Measurements from ENCODE around the gene KIFC1. TPM values are rescaled to one million over a fixed set of nuclear protein-coding genes. Genes with fewer than 3 reads are reported as not detected.
"Not testable (repeated sequence)": the region's sequence is repeated elsewhere in the genome, so short reads cannot be mapped to it uniquely, and the experiment has no call there.

The KIFC1 gene
- total and polyA plus RNA-seq, 9 of the 15 experiments (the other 6 are each of a cell fraction or from before 2014, with no cell fraction given), result 1.3 to 95.2 (median 76.9) TPM

DNA sequence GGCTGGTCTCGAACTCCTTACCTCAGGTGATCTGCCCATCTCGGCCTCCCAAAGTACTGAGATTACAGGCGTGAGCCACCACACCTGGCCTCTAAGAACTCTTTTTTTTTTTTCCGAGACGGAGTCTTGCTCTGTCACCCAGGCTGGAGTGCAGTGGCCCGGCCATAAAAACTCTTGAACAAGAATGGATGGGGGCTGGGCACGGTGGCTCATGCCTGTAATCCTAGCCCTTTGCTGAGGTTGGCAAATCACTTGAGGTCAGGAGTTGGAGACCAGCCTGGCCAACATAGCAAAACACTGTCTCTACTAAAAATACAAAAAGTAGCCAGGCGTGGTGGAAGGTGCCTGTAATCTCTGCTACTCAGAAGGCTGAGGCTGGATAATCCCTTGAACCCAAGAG is 19.7 kb upstream of the KIFC1 start:
- ATAC-seq; H3K27ac ChIP-seq (ENCODE audit: extremely low read depth, low read depth, low read length); H3K79me2 ChIP-seq (ENCODE audit: control insufficient read depth, insufficient read depth, low read length); H3K9me1 ChIP-seq (ENCODE audit: control insufficient read depth, insufficient read depth, low read length); DNase-seq (ENCODE audit: extremely low read depth in 1 of 4, low spot score in 3 of 4); CTCF ChIA-PET (ENCODE audit: low intra/inter-chr PET ratio); FAIRE-seq; H3K9ac ChIP-seq (ENCODE audit: insufficient read depth in 1 of 2, low read depth in 2 of 2, low read length in 2 of 2); H4K20me1 ChIP-seq (replicated peaks; ENCODE audit: control insufficient read depth, insufficient read depth, low read length); BruUV-seq (replicated peaks); in situ Hi-C loops (cut with MboI); H3K4me2 ChIP-seq (ENCODE audit: insufficient read depth, low read length); H3K27me3 ChIP-seq (ENCODE audit: control insufficient read depth in 2 of 2, insufficient read depth in 2 of 2, low read length in 2 of 2); H3K9me3 ChIP-seq (replicated peaks; ENCODE audit: control insufficient read depth, insufficient read depth, low read depth, low read length); H3K36me3 ChIP-seq (ENCODE audit: control insufficient read depth, insufficient read depth, low read length); H3K4me3 ChIP-seq; H2AFZ ChIP-seq (ENCODE audit: low read depth, low read length): not testable (repeated sequence)
- POLR2A ChIA-PET, result interaction anchor here (0.5 to 0.6 kb wide), 2 partner anchors 198 to 1808 kb away, joined by 3 read pairs; no protein-coding TSS in a partner anchor
- intact Hi-C loops (cut with micrococcal nuclease), result loop anchor here (10.0 kb wide), 1 partner anchor 53 kb away; the partner anchor contains the start of gene SYNGAP1
- 83% methylated on average over 8 of the region's 8 CpGs for WGBS (ENCODE audit: insufficient coverage, low coverage, missing lambda C conversion rate)
- TF ChIP-seq CBFA2T3 (IDR thresholded peaks at IDR 0.05), result 0 out of 2 replicates have a peak, but pooled peaks have one; percentile 8
- H3K4me1 ChIP-seq (replicated peaks in 1 of 2; ENCODE audit: control insufficient read depth in 2 of 2, insufficient read depth in 2 of 2, low read length in 2 of 2), result peaks cover 26 to 43% of the 10 kb centered on the region in 2 experiments

GRCh38 chr6:33372526-33373123 is 19.0 kb upstream of the KIFC1 start:
- Histone ChIP-seq H3K27me3 (ENCODE audit: control insufficient read depth in 2 of 2, insufficient read depth in 2 of 2, low read length in 2 of 2) (no peaks in the 10 kb centered on the region), H3K9ac (ENCODE audit: insufficient read depth in 1 of 2, low read depth in 2 of 2, low read length in 2 of 2) (peak overlapping the region in 1 of 2 experiments; percentile 5; a peak in 1 of 4 replicates), H3K9me3 (replicated peaks; ENCODE audit: control insufficient read depth, insufficient read depth, low read depth, low read length) (no peaks in the 10 kb centered on the region), H3K4me2 (ENCODE audit: insufficient read depth, low read length) (no peak overlapping the region), H3K79me2 (ENCODE audit: control insufficient read depth, insufficient read depth, low read length) (no peaks in the 10 kb centered on the region), H3K27ac (ENCODE audit: extremely low read depth, low read depth, low read length) (no peak overlapping the region), H4K20me1 (replicated peaks; ENCODE audit: control insufficient read depth, insufficient read depth, low read length) (no peaks in the 10 kb centered on the region), H3K36me3 (ENCODE audit: control insufficient read depth, insufficient read depth, low read length) (no peaks in the 10 kb centered on the region), H2AFZ (ENCODE audit: low read depth, low read length) (peak overlapping the region; percentile 32), H3K4me3 (no peak overlapping the region), H3K4me1 (replicated peaks in 1 of 2; ENCODE audit: control insufficient read depth in 2 of 2, insufficient read depth in 2 of 2, low read length in 2 of 2) (peaks cover 30 to 42% of the 10 kb centered on the region in 2 experiments), H3K9me1 (ENCODE audit: control insufficient read depth, insufficient read depth, low read length) (no peaks in the 10 kb centered on the region)
- WGBS (ENCODE audit: insufficient coverage, low coverage, missing lambda C conversion rate), result 10% methylated on average over 5 of the region's 5 CpGs
- DNase-seq (ENCODE audit: extremely low read depth in 1 of 4, low spot score in 3 of 4) (no peak), ATAC-seq (no peak; the same call in 2 of the 3 replicates), FAIRE-seq (no peak)
- POLR2A ChIA-PET, result interaction anchor here (0.5 to 0.7 kb wide), 3 partner anchors 33 to 1809 kb away, joined by 3 to 4 read pairs (median 3); no protein-coding TSS in a partner anchor
- no TSS peak for BruUV-seq (replicated peaks)
- CTCF ChIA-PET (ENCODE audit: low intra/inter-chr PET ratio), result no interaction called here
- intact Hi-C loops (cut with micrococcal nuclease) (loop anchor here (10.0 kb wide), 1 partner anchor 52 kb away; the partner anchor contains the start of gene SYNGAP1), in situ Hi-C loops (cut with MboI) (no loop called here)
- TF ChIP-seq, protein P1, sequence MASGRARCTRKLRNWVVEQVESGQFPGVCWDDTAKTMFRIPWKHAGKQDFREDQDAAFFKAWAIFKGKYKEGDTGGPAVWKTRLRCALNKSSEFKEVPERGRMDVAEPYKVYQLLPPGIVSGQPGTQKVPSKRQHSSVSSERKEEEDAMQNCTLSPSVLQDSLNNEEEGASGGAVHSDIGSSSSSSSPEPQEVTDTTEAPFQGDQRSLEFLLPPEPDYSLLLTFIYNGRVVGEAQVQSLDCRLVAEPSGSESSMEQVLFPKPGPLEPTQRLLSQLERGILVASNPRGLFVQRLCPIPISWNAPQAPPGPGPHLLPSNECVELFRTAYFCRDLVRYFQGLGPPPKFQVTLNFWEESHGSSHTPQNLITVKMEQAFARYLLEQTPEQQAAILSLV (tag; IDR thresholded peaks at IDR 0.05), result no peak
- no peak for TF ChIP-seq TAF9B (IDR thresholded peaks at IDR 0.05; ENCODE audit: partially characterized antibody)
- TF ChIP-seq MTA3 (IDR thresholded peaks at IDR 0.05; ENCODE audit: borderline replicate concordance), result 0 out of 2 replicates have a peak, but pooled peaks have one; percentile 16
- TF ChIP-seq, protein P2, sequence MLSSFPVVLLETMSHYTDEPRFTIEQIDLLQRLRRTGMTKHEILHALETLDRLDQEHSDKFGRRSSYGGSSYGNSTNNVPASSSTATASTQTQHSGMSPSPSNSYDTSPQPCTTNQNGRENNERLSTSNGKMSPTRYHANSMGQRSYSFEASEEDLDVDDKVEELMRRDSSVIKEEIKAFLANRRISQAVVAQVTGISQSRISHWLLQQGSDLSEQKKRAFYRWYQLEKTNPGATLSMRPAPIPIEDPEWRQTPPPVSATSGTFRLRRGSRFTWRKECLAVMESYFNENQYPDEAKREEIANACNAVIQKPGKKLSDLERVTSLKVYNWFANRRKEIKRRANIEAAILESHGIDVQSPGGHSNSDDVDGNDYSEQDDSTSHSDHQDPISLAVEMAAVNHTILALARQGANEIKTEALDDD (IDR thresholded peaks at IDR 0.05), result peak; percentile 84
- TF ChIP-seq, protein P3, sequence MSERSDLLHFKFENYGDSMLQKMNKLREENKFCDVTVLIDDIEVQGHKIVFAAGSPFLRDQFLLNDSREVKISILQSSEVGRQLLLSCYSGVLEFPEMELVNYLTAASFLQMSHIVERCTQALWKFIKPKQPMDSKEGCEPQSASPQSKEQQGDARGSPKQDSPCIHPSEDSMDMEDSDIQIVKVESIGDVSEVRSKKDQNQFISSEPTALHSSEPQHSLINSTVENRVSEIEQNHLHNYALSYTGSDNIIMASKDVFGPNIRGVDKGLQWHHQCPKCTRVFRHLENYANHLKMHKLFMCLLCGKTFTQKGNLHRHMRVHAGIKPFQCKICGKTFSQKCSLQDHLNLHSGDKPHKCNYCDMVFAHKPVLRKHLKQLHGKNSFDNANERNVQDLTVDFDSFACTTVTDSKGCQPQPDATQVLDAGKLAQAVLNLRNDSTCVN (CRISPR knock-in tag; IDR thresholded peaks at IDR 0.05), result no peak
